ENCODE data around the gene MCIDAS.
A peak's percentile ranks its signal among the peaks of the same experiment; 100 is the strongest.

The MCIDAS gene

DNA sequence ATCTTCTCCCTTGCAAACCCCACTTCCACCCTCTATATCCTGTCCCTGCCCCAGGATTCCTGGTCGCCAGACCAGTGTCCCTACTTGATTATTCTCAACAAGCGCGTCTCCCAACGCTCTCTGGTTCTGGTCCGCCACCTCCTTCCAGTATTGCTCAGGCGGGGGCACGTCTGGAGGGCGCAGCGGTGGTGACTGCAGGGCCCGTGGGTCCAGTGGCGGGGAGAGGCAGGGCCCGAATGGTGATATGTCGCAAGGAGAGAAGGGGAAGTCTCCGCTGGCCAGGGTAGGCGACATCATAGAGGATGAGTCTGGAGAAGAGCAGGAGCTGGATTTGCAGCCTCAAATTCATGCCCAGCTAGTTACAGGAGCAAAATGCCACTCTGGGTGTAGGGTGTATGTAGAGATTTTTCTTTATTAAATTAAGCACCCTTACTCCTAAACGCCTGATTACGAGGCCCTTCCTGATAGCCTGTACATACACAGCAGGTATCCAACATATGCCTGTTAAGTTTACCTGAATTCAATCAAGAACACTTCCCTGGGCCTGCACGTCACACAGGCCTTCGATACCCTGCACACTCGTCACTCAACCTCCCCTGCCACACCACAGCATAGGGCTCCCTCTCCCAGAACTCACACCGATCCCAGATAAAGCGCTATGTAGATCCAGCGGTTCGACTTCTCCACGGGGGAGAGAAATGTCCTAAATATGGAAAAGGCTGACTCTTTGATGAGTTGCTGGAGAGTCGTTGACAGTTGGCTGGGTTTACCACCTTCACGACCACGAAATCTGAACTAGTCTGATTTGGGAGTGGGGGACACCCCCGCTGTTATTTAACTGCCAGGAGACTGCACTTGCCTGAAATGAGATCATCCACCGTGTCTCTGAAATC is 4.8 kb downstream of the MCIDAS start:
- DNase-seq = no peak

DNA sequence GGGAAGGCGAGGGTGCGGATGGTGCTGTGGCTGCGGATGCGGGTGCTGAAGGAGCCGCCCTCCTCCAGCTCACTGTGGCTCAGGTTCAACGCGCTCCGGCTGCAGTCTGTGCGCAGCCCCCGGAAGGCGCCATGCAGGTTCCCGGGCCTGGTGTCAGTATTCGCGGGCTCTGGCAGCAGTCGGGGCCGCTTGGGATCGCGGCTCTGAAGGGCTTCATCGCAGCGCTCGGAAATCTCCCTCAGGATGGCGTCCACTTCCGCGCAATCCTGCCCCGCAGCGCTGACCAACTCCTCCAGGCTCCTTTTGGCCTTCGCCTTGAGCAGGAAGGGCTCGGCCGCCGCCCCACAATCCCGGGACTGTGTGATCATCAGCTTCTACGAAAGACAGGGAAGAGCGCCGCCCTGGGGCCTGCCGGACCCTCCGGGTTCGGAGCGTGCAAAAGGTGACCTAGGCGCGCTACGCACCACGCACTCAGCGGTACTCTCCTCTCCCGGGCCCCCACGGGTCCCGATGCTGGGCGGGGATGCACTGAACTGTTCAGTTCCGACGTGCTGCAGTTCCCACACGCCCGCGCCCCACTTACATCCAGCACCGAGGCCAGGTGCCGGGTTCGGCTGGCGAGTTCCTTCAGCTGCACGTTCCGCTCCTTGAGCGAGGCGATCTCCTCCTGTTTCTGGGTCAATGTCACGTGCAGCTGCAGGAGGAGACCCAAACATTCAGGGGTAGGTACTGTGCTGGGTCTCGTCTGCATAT is 6.5 kb downstream of the MCIDAS start:
- DNase-seq = no peak

DNA sequence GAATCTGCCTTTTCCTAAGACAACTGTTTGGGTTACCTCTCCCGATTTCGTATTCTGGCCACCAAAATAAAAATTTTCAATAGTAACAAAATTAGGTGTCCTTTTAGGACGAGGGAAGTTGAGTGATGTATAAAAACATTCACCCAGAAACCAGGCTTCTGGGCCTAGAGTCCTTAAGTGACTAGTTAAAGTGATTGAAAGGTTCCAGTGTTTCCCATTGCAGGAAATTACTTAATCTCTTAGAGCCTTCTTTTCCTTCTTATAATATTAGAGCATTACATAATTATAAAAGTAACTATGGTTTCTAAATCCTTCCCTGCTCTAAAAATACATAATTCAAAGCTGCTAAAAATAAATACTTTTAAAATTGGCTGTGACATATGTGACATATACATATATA is 7.3 kb downstream of the MCIDAS start:
- no peak for DNase-seq

DNA sequence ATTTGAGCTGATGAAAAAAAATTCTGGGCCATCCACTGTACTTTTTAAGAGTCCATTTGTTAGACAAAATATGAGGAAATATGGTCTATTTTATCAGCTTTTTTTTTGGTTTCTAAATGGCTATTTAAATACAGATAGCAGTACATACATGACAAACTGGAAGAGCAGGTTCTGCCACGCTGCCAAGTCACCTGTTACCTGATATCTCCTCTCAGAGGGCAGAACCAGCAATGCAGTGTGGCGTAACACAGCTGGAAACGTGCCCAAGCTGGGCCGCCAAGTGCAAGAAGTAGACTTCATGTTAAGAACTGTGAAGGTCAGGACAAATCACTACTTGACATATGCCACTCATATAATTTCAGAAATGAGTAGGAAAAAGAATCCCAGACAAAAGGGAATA is 8.1 kb downstream of the MCIDAS start:
- DNase-seq = no peak

DNA sequence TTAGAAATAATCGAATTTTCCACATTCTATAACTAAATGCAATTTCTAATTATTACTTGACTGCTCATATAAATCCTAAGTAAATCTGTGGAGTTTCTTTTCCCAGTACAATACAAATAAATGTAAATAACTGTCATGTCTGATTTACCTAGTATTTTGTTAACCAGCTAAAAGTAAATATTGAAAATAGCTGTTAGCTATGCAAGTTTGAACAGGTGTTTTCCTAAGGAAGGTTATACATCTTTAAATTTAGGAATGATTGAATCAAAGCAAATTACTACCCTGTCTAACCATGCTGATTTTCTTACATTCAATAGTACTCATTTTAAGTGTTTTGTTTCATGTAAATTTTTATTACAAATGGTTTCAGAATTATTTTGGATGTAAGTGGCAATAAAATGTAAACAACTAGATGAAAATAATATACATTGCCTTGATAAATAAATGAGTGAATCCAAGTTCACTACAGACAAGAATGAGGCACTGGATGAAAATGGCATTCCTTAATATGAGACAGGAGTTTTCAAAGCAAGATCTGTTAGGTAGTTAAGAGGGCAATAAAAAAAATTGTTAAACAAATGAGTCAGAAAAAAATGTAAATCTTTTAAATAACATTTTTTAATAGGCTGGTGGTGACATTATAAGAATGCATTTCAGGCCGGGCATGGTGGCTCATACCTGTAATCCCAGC is 15.8 kb downstream of the MCIDAS start:
- DNase-seq = no peak

DNA sequence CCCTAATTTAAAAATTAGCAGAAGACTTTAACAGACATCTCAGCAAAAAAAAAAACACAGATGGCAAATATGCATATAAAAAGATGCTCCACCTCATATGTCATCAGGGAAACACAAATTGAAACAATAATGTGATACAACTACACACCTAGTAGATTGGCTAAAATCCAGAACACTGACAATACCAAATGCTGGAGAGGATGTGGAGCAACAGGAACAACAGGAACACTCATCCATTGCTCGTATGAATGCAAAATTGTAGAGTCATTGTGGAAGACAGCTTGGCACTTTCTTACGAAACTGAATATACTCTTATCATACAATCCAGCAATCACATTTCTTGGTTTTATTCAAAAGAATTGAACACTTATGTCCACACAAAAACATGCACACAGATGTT is 22.1 kb downstream of the MCIDAS start:
- DNase-seq = no peak

DNA sequence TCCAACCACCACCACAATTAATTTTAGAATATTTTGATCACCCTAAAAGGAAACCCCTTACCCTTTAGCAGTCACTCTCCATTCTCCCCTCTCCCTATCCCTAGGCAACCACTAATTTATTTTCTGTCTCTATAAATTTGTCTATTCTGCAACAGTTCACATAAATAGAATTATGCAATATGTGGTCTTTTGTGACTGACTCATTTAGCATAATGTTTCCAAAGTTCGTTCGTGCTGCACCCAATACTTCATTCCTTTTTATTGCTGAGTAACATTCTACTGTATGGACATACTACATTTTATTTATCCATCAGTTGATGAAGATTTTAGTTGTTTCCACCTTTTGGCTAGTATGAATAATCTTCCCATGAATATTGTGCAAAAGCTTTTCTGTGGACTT is 36.0 kb downstream of the MCIDAS start:
- no peak for DNase-seq

DNA sequence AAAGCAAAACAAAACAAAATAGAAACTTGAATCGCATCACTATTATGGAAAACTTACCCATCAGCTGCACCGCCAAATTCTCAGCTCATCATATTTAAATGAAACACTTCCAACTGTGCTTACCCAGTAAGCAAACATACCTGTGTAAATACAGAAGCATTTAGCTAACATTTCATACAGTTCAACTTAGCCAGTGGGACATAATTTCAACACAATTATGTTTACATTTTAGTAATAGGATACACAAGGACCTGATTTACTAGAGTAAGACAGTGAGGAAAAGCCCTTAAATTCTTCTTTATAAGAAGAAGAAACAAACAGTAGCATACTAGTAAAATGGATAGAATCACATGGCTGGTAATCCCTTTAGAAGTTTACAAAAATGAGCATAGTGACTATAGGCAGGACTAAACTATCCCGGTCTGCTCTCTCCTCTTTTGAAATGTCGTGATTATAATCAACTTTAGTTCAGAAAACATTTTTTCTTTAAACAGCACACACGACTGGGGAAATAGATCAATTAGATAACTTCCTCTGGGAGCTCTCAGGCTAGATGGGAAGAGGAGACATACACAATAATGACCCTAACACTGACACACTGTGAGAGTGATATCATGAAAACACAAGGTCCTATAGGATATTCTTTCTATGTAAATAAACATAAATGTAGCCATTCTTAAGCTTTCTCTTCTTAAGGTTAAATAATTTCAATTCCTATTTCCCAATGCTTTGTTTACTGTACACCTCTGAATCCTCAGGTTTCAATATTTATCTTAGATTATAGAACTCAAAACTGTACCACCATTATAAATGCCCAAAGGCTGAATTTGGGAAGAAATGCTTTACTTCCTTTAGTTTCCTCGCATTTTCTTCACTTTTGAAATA is 38.2 kb downstream of the MCIDAS start:
- DNase-seq = no peak

- DNase-seq = no peak
Observed at GRCh38 chr5:55187370-55187769, 39.7 kb downstream of the MCIDAS start.

DNA sequence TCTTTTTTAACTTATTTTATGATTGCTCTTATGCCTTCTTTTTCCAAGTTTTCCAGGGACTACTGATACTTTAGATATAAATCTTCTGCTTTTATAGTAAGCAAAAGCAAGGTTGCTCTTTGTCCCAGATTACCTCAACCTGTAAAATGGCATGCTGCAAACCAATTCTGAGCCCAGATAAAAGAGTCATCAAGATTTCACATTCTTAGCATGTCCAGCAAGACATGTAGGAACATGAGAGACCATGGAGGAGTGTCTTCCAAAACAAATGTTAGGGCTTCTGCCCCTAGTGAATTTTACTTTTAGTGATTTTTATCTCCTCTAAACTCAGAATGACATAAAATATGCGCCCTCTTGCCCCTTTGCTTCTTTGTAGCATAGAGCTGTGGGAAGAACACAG is 47.1 kb downstream of the MCIDAS start:
- no peak for DNase-seq

- DNase-seq = no peak
Observed at GRCh38 chr5:55177078-55177477, 50.0 kb downstream of the MCIDAS start.

- DNase-seq = peak; percentile 21
Observed at GRCh38 chr5:55176176-55176818, 50.8 kb downstream of the MCIDAS start.

- DNase-seq = no peak
Observed at GRCh38 chr5:55175781-55176175, 51.3 kb downstream of the MCIDAS start.

DNA sequence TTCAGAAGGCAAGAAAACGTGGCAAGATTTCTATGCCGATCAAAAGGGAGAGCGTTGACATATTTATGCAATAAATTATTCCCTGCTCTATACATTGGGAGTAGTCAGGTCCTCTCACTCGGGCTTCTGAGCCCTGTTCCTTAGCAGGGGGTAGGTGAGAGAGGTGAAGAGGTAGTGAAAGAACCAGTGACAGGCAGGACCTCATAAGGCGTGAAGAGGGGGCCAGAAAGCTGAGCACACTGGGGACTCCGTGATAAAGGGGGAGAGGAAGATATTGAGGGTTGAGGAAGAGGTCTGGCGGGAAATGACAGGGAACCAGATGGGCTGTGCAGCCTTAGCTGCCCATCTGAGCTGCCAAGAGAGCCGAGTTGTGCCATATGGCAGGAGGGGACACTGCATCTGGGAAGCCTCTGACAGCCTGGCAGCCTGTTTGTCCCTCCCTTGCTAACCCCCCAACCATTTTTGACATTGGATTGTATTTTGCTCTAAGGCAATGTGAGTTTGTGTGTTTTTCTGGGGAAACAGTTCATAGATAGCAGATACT is 53.4 kb downstream of the MCIDAS start:
- no peak for DNase-seq

DNA sequence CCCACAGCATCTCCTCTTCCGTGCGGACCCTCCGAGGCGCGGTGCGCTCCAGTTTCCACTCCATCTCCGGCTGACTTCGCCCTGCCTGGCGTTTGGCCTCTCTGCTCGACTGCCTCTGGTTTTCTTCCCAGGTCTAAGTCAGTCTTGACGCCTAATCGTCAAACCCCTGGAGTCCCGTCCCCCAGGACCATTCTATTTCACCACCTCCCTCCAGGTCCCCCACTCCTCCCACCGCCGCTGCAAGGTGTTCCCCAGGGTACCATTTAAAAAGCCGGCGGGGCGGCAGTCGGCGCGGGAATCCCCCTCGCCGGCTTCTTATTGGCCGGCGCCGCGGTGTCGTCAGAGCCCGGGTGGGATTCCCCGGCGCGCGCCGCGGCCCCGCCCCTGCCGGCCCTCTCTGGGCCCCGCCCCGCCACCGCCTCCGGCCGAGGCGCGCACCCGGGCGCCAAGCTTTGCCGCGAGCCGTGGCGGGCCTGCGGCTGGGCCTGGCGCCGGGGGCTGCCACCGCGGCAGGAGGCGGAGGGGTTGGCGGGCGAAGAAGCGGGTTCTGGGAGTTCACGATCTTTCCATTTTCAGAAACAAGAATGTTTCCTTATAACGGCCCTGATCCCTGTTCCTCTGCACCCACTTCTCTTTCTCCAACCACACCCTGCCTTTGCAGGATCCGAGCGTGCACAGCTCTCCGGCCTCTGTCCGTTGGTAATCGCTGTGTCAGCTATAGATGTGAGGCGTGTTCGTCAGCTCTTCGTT is 54.0 kb downstream of the MCIDAS start, which contains the start of gene CDC20B:
Gene CDC20B (minus strand): TSS at position 241 of the 750 bp plus-strand sequence. CDS start 177 bp downstream, at position 64.
- peak; percentile 72 for DNase-seq

- peak; percentile 81 for DNase-seq
Observed at GRCh38 chr5:55172051-55172899, 54.8 kb downstream of the MCIDAS start.

- DNase-seq = no peak
Observed at GRCh38 chr5:55171471-55171870, 55.6 kb downstream of the MCIDAS start.

Measured in fibroblast of skin of scalp (primary cell).